Calu3 (cell line): ENCODE results near the gene NFX1. TPM values are rescaled to one million over a fixed set of nuclear protein-coding genes. Genes with fewer than 3 reads are reported as not detected.
"Not testable (repeated sequence)": the region's sequence is repeated elsewhere in the genome, so short reads cannot be mapped to it uniquely, and the experiment has no call there.

ENCODE experiments used
- BruUV-seq: library from RNA; stranded (reverse); fragments of 400-500 nt; replicated peaks from 2 replicates; lab custom pipeline; 2021; lab: Mats Ljungman, UMichigan
- CTCF ChIA-PET: fragments of 300-600 bp; sonication (Branson Sonifier 250); formaldehyde crosslinking; loops from one replicate; lab custom pipeline; 2022; ENCODE audit warnings: antibody characterized with exemption; lab: Charles Lee
- DNase-seq: peaks from one replicate; pipeline ENCODE4 v3.0.0; 2022
- H3K27ac Mint-ChIP-seq: one replicate; pipeline ENCODE4 v1.8.0; 2022; ENCODE audit warnings: mixed read lengths; ENCODE audit not compliant: unreplicated experiment
- H3K27me3 Mint-ChIP-seq: one replicate; pipeline ENCODE4 v1.8.0; 2022; ENCODE audit warnings: mixed read lengths; ENCODE audit not compliant: unreplicated experiment
- H3K36me3 Mint-ChIP-seq: one replicate; pipeline ENCODE4 v1.8.0; 2022; ENCODE audit warnings: mild to moderate bottlenecking, moderate library complexity, mixed read lengths; ENCODE audit not compliant: insufficient read depth, unreplicated experiment
- H3K4me1 Mint-ChIP-seq: one replicate; pipeline ENCODE4 v1.8.0; 2022; ENCODE audit warnings: mild to moderate bottlenecking, low read depth, mixed read lengths; ENCODE audit not compliant: unreplicated experiment
- H3K4me3 Mint-ChIP-seq: one replicate; pipeline ENCODE4 v1.8.0; 2022; ENCODE audit warnings: mild to moderate bottlenecking, low read depth, moderate library complexity, mixed read lengths; ENCODE audit not compliant: unreplicated experiment
- H3K9me3 Mint-ChIP-seq: one replicate; pipeline ENCODE4 v1.8.0; 2022; ENCODE audit warnings: low read depth, mixed read lengths; ENCODE audit not compliant: unreplicated experiment
- intact Hi-C: fragments of 100-400 bp; cut with micrococcal nuclease; formaldehyde crosslinking; loops from one replicate; pipeline ENCODE4 v1.10.0; 2022; ENCODE audit not compliant: unreplicated experiment
- total RNA-seq: library from RNA; stranded (reverse); gene quantifications from 2 replicates; pipeline ENCODE4 v1.2.3, GENCODE V29; 2022
- TF ChIP-seq, protein P1 (sequence below): fragments of 200-600 bp; IDR thresholded peaks from one replicate; pipeline ENCODE4 v1.8.0; 2022; ENCODE audit warnings: antibody characterized with exemption; ENCODE audit not compliant: unreplicated experiment

The NFX1 gene
- total RNA-seq, 1 experiment from 2014 or later, result 27.3 TPM

GRCh38 chr9:33329979-33330378 is 39.7 kb downstream of the NFX1 start:
- H3K4me1 Mint-ChIP-seq, result peaks cover 24% of the 10 kb centered on the region
- intact Hi-C loops, result no loop called here

GRCh38 chr9:33331377-33331891 is 41.1 kb downstream of the NFX1 start:
- CTCF ChIA-PET, result no interaction called here
- intact Hi-C loops, result no loop called here
- H3K4me1 Mint-ChIP-seq, result peaks cover 24% of the 10 kb centered on the region
- no peak overlapping the region for H3K27ac Mint-ChIP-seq
- TF ChIP-seq, protein P1, sequence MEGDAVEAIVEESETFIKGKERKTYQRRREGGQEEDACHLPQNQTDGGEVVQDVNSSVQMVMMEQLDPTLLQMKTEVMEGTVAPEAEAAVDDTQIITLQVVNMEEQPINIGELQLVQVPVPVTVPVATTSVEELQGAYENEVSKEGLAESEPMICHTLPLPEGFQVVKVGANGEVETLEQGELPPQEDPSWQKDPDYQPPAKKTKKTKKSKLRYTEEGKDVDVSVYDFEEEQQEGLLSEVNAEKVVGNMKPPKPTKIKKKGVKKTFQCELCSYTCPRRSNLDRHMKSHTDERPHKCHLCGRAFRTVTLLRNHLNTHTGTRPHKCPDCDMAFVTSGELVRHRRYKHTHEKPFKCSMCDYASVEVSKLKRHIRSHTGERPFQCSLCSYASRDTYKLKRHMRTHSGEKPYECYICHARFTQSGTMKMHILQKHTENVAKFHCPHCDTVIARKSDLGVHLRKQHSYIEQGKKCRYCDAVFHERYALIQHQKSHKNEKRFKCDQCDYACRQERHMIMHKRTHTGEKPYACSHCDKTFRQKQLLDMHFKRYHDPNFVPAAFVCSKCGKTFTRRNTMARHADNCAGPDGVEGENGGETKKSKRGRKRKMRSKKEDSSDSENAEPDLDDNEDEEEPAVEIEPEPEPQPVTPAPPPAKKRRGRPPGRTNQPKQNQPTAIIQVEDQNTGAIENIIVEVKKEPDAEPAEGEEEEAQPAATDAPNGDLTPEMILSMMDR, result no peak
- H3K9me3 Mint-ChIP-seq, result no peaks in the 10 kb centered on the region
- no peak for DNase-seq
- peaks cover 35% of the 10 kb centered on the region for H3K36me3 Mint-ChIP-seq
- no peak overlapping the region for H3K4me3 Mint-ChIP-seq
- no TSS peak for BruUV-seq
- H3K27me3 Mint-ChIP-seq, result no peaks in the 10 kb centered on the region

More at GRCh38 chr9:33329979-33330378, 39.7 kb downstream of the NFX1 start:
- CTCF ChIA-PET, result no interaction called here
- H3K4me3 Mint-ChIP-seq, result peak overlapping the region; percentile 26
- no peaks in the 10 kb centered on the region for H3K27me3 Mint-ChIP-seq
- no peaks in the 10 kb centered on the region for H3K9me3 Mint-ChIP-seq
- BruUV-seq, result TSS peak; percentile 51
- DNase-seq, result no peak
- H3K36me3 Mint-ChIP-seq, result peaks cover 40% of the 10 kb centered on the region
- TF ChIP-seq, protein P1, result no peak
- peak overlapping the region; percentile 71 for H3K27ac Mint-ChIP-seq

DNA sequence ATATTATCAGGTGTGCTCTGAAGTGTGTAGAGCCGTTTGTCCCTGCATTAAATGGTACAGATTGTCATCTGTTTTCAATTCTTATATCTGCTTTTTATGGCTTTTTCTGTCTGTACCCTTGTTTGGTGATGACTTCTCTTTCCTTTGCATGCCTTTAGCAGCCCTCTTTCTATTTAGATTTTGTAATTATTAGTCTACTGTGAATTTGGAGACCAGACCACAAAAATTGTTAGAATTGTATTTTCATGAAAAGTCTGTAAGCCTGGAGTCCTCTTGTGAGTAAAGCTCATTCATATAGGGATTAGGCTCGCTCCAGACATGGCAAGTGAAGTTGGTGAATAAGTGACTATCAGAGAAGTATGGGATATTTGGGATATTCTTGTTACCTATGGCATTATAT is 41.7 kb downstream of the NFX1 start:
- no peak for DNase-seq
- no peak overlapping the region for H3K27ac Mint-ChIP-seq
- CTCF ChIA-PET, result no interaction called here
- H3K36me3 Mint-ChIP-seq, result peaks cover 35% of the 10 kb centered on the region
- H3K4me3 Mint-ChIP-seq, result no peak overlapping the region
- TF ChIP-seq, protein P1, result no peak
- no peaks in the 10 kb centered on the region for H3K27me3 Mint-ChIP-seq
- H3K4me1 Mint-ChIP-seq, result peaks cover 24% of the 10 kb centered on the region
- no peaks in the 10 kb centered on the region for H3K9me3 Mint-ChIP-seq
- BruUV-seq, result no TSS peak
- intact Hi-C loops, result no loop called here

GRCh38 chr9:33332956-33333355 is 42.6 kb downstream of the NFX1 start:
- H3K36me3 Mint-ChIP-seq, result peaks cover 39% of the 10 kb centered on the region
- DNase-seq, BruUV-seq, H3K27me3 Mint-ChIP-seq, H3K9me3 Mint-ChIP-seq, CTCF ChIA-PET, H3K27ac Mint-ChIP-seq, intact Hi-C loops, H3K4me3 Mint-ChIP-seq: not testable (repeated sequence)
- H3K4me1 Mint-ChIP-seq, result peaks cover 22% of the 10 kb centered on the region

- intact Hi-C loops, result no loop called here
- BruUV-seq, result no TSS peak
- no peak for DNase-seq
- Mint-ChIP-seq H3K4me3 (no peak overlapping the region), H3K9me3 (peaks cover 6% of the 10 kb centered on the region), H3K36me3 (peaks cover 37% of the 10 kb centered on the region), H3K4me1 (no peaks in the 10 kb centered on the region), H3K27ac (peak overlapping the region; percentile 29), H3K27me3 (no peaks in the 10 kb centered on the region)
- CTCF ChIA-PET, result no interaction called here
- TF ChIP-seq, protein P1, result no peak
Measured at GRCh38 chr9:33340186-33340585, 49.9 kb downstream of the NFX1 start.
